Right lung (tissue), 5 donors: ENCODE results near the gene UGT1A6. TPM values are rescaled to one million over a fixed set of nuclear protein-coding genes. Genes with fewer than 3 reads are reported as not detected.

Experiments used
- DNase-seq, 2 donors: peaks; one replicate each; pipeline ENCODE4 v3.0.0-alpha.2; 2013
- polyA plus RNA-seq, 5 donors: library from polyadenylated mRNA; unstranded; fragments of 120-200 nt; gene quantifications; one replicate each; pipeline versions ENCODE4 v1.2.1 to v1.2.3, GENCODE V29; 2013; ENCODE audit warnings: inconsistent platforms in 1 of 5, low replicate concordance in 1 of 5; ENCODE audit not compliant: insufficient read length in 5 of 5, insufficient read depth in 1 of 5

UGT1A6 gene
- polyA plus RNA-seq, 5 donors: 0.22 TPM; not detected in 4

- DNase-seq: no peak
These were observed 126.2 kb downstream of the UGT1A6 start for GRCh38 chr2:233818639-233819621.

GRCh38 chr2:233819884-233820773 is 127.4 kb downstream of the UGT1A6 start:
- DNase-seq: no peak

GRCh38 chr2:233820774-233821105 is 128.1 kb downstream of the UGT1A6 start:
- no peak for DNase-seq

GRCh38 chr2:233821196-233821595 is 128.5 kb downstream of the UGT1A6 start:
- DNase-seq: no peak

GRCh38 chr2:233821709-233822100 is 129.0 kb downstream of the UGT1A6 start:
- no peak for DNase-seq

GRCh38 chr2:233822101-233822771 is 129.5 kb downstream of the UGT1A6 start:
- DNase-seq: no peak

Other genes starting within 250 kb of the UGT1A6 start
- gene USP40, start 126.1 kb upstream of the UGT1A6 start, polyA plus RNA-seq: 10 to 100 TPM; 32.9 to 59.7 (median 50.8) TPM
- gene UGT1A8, start 75.3 kb upstream of the UGT1A6 start, polyA plus RNA-seq: not detected
- gene UGT1A10, start 56.4 kb upstream of the UGT1A6 start, polyA plus RNA-seq: not detected
- not detected for gene UGT1A9, start 21.0 kb upstream of the UGT1A6 start, polyA plus RNA-seq
- not detected for gene UGT1A7, start 11.0 kb upstream of the UGT1A6 start, polyA plus RNA-seq
- not detected for gene UGT1A5, start 20.0 kb downstream of the UGT1A6 start, polyA plus RNA-seq
- not detected for gene UGT1A4, start 25.8 kb downstream of the UGT1A6 start, polyA plus RNA-seq
- not detected for gene UGT1A3, start 36.2 kb downstream of the UGT1A6 start, polyA plus RNA-seq
- gene UGT1A1, start 67.4 kb downstream of the UGT1A6 start, polyA plus RNA-seq: under 1 TPM in 4 of 5 donors, not detected in 1; 0.05 to 0.10 (median 0.08) TPM
- 1 to 10 TPM in 1 of 5 donors, under 1 TPM in 4; 0.27 to 1.3 (median 0.55) TPM for gene MROH2A, start 85.4 kb downstream of the UGT1A6 start, polyA plus RNA-seq
- gene HJURP, start 161.6 kb downstream of the UGT1A6 start, polyA plus RNA-seq: 10 to 100 TPM; 15.4 to 48.8 (median 28.9) TPM
- gene TRPM8, start 224.5 kb downstream of the UGT1A6 start, polyA plus RNA-seq: under 1 TPM in 4 of 5 donors, not detected in 1; 0.11 to 0.28 (median 0.27) TPM